WERI-Rb-1 (cell line): Measurements from ENCODE around the gene TBC1D30.
"Not testable (repeated sequence)": the region's sequence is repeated elsewhere in the genome, so short reads cannot be mapped to it uniquely, and the experiment has no call there.

Source experiments
- DNase-seq: peaks from one replicate; pipeline ENCODE4 v3.0.0-alpha.2; 2020
- H3K27ac ChIP-seq: fragments of 250-450 bp; sonication (Bioruptor Pico); 2 replicates; pipeline ENCODE4 v1.5.1; 2020; ENCODE audit warnings: mild to moderate bottlenecking, moderate library complexity
- H3K27me3 ChIP-seq: fragments of 250-450 bp; sonication (Bioruptor Pico); 2 replicates; pipeline ENCODE4 v1.5.1; 2021; ENCODE audit warnings: mild to moderate bottlenecking, low read depth, moderate library complexity; ENCODE audit not compliant: insufficient read depth, severe bottlenecking
- H3K36me3 ChIP-seq: fragments of 250-450 bp; sonication (Bioruptor Pico); 2 replicates; pipeline ENCODE4 v1.5.1; 2020; ENCODE audit warnings: mild to moderate bottlenecking, moderate library complexity
- H3K4me3 ChIP-seq: 2 replicates; pipeline ENCODE4 v1.5.1; 2011; ENCODE audit warnings: low read depth, mild to moderate bottlenecking, control low read depth, low read length
- H3K9me3 ChIP-seq: fragments of 250-450 bp; sonication (Bioruptor Pico); 2 replicates; pipeline ENCODE4 v1.5.1; 2021; ENCODE audit warnings: mild to moderate bottlenecking, moderate library complexity; ENCODE audit not compliant: severe bottlenecking
- TF ChIP-seq, protein P1 (sequence below): IDR thresholded peaks from 2 replicates; pipeline ENCODE4 v1.5.1; 2011; ENCODE audit warnings: low read depth, mild to moderate bottlenecking, control low read depth, inconsistent platforms, low read length

Gene TBC1D30

DNA sequence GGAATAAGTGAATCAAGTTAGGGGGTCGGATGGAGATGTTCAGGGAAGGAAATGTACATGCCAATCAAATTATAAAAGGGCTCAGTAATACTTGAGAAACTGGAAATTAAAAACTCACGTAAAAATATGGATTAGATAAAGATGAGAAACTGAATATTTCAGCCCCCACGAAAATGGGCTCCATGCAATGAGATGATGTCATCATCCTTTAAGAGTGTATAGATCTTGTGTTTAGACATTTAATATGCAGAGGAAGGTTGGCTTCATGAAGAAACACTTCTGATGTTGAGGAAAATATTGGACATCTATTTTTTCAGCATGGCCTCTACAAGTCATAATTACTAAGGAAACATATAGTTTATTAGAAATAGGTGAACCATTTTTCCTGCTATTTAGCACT is 9.5 kb downstream of the TBC1D30 start:
- no peaks in the 10 kb centered on the region for H3K9me3 ChIP-seq
- H3K27ac ChIP-seq = no peak overlapping the region
- H3K27me3 ChIP-seq = no peaks in the 10 kb centered on the region
- H3K4me3 ChIP-seq = no peak overlapping the region
- TF ChIP-seq, protein P1, sequence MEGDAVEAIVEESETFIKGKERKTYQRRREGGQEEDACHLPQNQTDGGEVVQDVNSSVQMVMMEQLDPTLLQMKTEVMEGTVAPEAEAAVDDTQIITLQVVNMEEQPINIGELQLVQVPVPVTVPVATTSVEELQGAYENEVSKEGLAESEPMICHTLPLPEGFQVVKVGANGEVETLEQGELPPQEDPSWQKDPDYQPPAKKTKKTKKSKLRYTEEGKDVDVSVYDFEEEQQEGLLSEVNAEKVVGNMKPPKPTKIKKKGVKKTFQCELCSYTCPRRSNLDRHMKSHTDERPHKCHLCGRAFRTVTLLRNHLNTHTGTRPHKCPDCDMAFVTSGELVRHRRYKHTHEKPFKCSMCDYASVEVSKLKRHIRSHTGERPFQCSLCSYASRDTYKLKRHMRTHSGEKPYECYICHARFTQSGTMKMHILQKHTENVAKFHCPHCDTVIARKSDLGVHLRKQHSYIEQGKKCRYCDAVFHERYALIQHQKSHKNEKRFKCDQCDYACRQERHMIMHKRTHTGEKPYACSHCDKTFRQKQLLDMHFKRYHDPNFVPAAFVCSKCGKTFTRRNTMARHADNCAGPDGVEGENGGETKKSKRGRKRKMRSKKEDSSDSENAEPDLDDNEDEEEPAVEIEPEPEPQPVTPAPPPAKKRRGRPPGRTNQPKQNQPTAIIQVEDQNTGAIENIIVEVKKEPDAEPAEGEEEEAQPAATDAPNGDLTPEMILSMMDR = no peak
- H3K36me3 ChIP-seq = peaks cover 12% of the 10 kb centered on the region
- DNase-seq = no peak

DNA sequence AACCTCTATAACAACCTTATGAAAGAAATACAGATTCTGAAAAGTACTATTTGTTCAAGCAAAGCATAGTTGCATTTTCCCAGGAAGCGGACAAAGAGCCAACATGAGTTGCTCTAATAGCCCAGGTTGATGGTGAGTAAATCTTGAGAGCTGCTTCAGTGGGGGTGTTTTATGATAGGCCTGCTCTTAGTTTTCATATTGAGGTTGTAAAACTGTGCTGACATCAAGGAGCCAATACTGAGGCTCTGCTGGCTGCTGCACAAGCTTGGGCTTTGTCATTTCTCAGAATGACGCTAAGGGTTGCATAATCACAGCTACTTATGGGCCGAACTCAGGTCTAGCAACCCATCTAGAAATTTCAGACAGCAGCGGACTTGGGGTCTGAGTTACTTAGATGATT is 11.5 kb downstream of the TBC1D30 start:
- H3K27me3 ChIP-seq = no peaks in the 10 kb centered on the region
- H3K36me3 ChIP-seq = peaks cover 12% of the 10 kb centered on the region
- no peak overlapping the region for H3K4me3 ChIP-seq
- H3K27ac ChIP-seq = no peak overlapping the region
- no peak for DNase-seq
- no peaks in the 10 kb centered on the region for H3K9me3 ChIP-seq
- TF ChIP-seq, protein P1 = no peak

DNA sequence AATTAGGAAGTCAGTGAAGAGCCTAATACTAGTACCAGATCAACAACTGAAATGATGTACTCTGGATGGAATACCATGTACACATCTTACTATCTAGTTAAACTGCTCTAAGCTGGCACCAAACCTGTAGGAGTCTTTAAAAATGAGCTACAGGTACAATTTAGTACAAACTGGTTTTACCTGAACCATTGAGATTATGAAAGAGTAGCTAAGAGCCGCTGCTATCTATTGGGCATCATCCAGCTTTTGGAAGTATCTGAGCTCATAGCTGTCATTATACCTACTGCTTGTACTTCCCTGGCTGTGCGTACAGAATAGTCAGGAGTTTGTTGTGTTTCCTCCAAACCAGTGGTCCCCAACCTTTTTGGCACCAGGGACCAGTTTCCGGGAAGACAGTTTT is 12.4 kb downstream of the TBC1D30 start:
- no peak overlapping the region for H3K27ac ChIP-seq
- peaks cover 12% of the 10 kb centered on the region for H3K36me3 ChIP-seq
- TF ChIP-seq, protein P1 = no peak
- no peaks in the 10 kb centered on the region for H3K27me3 ChIP-seq
- DNase-seq = no peak
- H3K4me3 ChIP-seq = no peak overlapping the region
- H3K9me3 ChIP-seq = no peaks in the 10 kb centered on the region

DNA sequence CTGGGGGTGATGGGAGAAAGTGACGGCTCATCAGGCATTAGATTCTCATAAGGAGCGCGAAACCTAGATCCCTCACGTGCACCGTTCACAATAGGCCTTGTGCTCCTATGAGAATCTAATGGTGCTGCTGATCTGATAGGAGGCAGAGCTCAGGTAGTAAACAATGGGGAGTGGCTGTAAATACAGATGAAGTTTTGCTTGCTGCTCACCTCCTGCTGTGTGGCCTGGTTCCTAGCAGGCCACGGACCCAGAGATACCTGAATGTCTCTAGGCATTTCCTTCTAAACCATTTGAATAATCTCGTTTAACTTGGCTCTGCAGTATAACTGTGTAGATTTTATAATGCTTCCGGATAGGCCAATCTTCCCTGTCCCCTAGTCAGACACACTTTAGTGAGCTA is 13.0 kb downstream of the TBC1D30 start:
- no peak overlapping the region for H3K4me3 ChIP-seq
- H3K27ac ChIP-seq = no peak overlapping the region
- DNase-seq = no peak
- no peaks in the 10 kb centered on the region for H3K27me3 ChIP-seq
- peaks cover 9% of the 10 kb centered on the region for H3K36me3 ChIP-seq
- no peaks in the 10 kb centered on the region for H3K9me3 ChIP-seq
- TF ChIP-seq, protein P1 = no peak

DNA sequence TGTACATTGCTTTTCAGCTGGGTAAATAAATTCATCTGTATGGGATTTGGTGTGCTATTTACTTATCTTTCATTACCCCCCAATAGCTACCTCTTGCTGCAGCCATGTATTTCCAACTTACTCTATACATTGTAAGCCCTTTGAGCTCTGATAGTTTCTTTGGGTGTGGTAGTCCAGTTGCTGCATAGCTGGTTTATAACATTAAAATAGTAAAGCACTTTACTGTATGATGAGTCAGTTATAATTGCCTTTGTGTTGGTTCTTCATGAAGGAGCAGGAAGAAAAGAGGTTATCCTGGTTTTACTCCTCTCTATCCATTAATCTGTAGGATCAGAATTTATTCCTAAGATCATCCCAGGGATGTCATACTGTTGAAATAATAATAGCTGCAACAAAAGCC is 15.7 kb downstream of the TBC1D30 start:
- Histone ChIP-seq H3K27ac (no peak overlapping the region), H3K4me3 (no peak overlapping the region), H3K27me3 (no peaks in the 10 kb centered on the region), H3K9me3 (no peaks in the 10 kb centered on the region), H3K36me3 (peaks cover 3% of the 10 kb centered on the region; the same call in 1 of the 2 replicates)
- TF ChIP-seq, protein P1 = no peak
- no peak for DNase-seq

DNA sequence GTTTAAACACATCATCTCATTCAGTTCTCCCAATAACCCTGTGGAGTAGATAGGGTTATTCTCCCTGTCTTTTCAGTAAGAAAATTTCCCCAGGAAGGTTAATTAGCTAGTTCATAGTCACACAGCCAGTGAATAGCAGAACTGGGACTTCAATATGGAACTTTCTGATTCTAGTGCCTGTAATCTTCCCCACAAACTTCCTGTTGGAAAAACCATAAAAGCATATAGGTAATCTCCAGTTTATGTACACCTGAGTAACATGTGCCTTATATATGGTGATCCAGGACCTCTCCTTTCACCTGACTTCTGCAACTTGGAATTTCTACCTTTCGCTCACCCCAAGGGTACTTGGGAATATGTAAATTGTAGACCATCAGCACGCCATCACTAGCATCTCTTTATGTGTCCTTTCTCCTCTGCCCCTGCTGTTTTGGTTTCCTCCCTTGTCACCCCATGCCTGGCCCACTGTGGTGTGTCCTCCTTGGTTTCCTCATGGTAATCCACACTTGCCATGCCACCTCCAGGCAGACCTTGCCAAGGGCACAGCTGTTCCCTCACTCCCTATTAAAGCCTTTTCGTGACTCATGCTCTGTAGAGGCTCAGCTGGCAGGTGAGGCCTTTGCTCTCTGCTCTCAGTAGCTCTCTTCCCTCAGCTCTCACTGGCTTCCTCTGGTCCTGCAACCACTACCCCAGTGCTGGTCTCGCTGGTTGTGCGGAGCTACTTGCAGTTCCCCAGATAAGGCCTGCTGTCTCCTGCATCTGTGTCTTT is 16.7 kb downstream of the TBC1D30 start:
- TF ChIP-seq, protein P1 = no peak
- no peak overlapping the region for H3K27ac ChIP-seq
- DNase-seq = no peak
- no peaks in the 10 kb centered on the region for H3K9me3 ChIP-seq
- H3K36me3 ChIP-seq = peaks cover 3% of the 10 kb centered on the region; the same call in 1 of the 2 replicates
- H3K27me3 ChIP-seq = no peaks in the 10 kb centered on the region
- H3K4me3 ChIP-seq = no peak overlapping the region

DNA sequence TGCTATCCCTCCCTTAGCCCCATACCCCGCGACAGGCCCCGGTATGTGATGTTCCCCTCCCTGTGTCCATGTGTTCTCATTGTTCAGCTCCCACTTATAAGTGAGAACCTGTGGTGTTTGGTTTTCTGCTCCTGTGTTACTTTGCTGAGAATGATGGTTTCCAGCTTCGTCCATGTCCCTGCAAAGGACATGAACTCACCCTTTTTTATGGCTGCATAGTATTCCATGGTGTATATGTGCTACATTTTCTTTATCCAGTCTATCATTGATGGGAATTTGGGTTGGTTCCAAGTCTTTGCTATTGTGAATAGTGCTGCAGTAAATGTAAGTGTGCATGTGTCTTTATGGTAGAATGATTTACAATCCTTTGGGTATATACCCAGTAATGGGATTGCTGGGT is 24.0 kb downstream of the TBC1D30 start:
- not testable (repeated sequence) for H3K36me3 ChIP-seq, H3K9me3 ChIP-seq, H3K4me3 ChIP-seq, DNase-seq, H3K27me3 ChIP-seq, H3K27ac ChIP-seq
